ENCODE results near the gene CAPN8.
"Not testable (repeated sequence)": the region's sequence is repeated elsewhere in the genome, so short reads cannot be mapped to it uniquely, and the experiment has no call there.

CAPN8 gene

GRCh38 chr1:223519116-223519515 lies 146.4 kb downstream of the CAPN8 start:
- no peak for FAIRE-seq

GRCh38 chr1:223518553-223518952 lies 146.9 kb downstream of the CAPN8 start:
- not testable (repeated sequence) for FAIRE-seq

- FAIRE-seq, result no peak
These were observed 149.6 kb downstream of the CAPN8 start for GRCh38 chr1:223515926-223516325.

GRCh38 chr1:223515421-223515820 lies 150.1 kb downstream of the CAPN8 start:
- no peak for FAIRE-seq

- no peak for FAIRE-seq
These were observed 150.9 kb downstream of the CAPN8 start for GRCh38 chr1:223514644-223515043.

- no peak for FAIRE-seq
These were observed 152.2 kb downstream of the CAPN8 start for GRCh38 chr1:223513309-223513708.

GRCh38 chr1:223512057-223512456 lies 153.4 kb downstream of the CAPN8 start:
- FAIRE-seq, result no peak

GRCh38 chr1:223508796-223509195 lies 156.7 kb downstream of the CAPN8 start:
- FAIRE-seq, result no peak

- FAIRE-seq, result peak; percentile 49
These were observed 160.8 kb downstream of the CAPN8 start for GRCh38 chr1:223504741-223505140.

GRCh38 chr1:223503348-223503747 lies 162.2 kb downstream of the CAPN8 start:
- FAIRE-seq, result no peak

GRCh38 chr1:223500560-223501425 lies 164.7 kb downstream of the CAPN8 start:
- no peak for FAIRE-seq

GRCh38 chr1:223496883-223497282 lies 168.6 kb downstream of the CAPN8 start:
- no peak for FAIRE-seq

- FAIRE-seq, result no peak
These were observed 170.4 kb downstream of the CAPN8 start for GRCh38 chr1:223494926-223495645.

GRCh38 chr1:223492044-223492443 lies 173.5 kb downstream of the CAPN8 start:
- FAIRE-seq, result no peak

All from islet of Langerhans (tissue), 1 donor.